K562 (cell line): Measurements from ENCODE around the gene CFL1. TPM values are rescaled to one million over a fixed set of nuclear protein-coding genes. Genes with fewer than 3 reads are reported as not detected.

Experiments used
- EP300 ChIP-seq: IDR thresholded peaks from 2 replicates; pipeline ENCODE4 v1.6.1; 2012; ENCODE audit warnings: low read length, improper control_type of control experiment
- ERF ChIP-seq: fragments of 450-650 bp; formaldehyde crosslinking; IDR thresholded peaks from 2 replicates; pipeline ENCODE4 v1.4.0; 2020; ENCODE audit warnings: mild to moderate bottlenecking, mixed read lengths
- ETV5 ChIP-seq: sonication (generic); formaldehyde crosslinking; IDR thresholded peaks from 2 replicates; pipeline ENCODE4 v1.4.0; 2020; ENCODE audit warnings: low read depth, mild to moderate bottlenecking, missing genetic modification reagents
- ETV6 ChIP-seq, 3 experiments: fragments of 150-350 bp in 1 of 3; sonication (generic) in 1 of 3; formaldehyde crosslinking in 1 of 3; IDR thresholded peaks; 2 replicates each; pipeline versions ENCODE4 v1.6.1 to v1.8.0; 2014 to 2022; ENCODE audit warnings: borderline replicate concordance in 2 of 3, low read depth in 2 of 3, antibody characterized with exemption in 1 of 3, low read length in 1 of 3, mild to moderate bottlenecking in 1 of 3, missing genetic modification reagents in 1 of 3
- KHSRP ChIP-seq: fragments of 450-650 bp; IDR thresholded peaks from 2 replicates; pipeline ENCODE4 v1.6.1; 2017
- NRF1 ChIP-seq, 2 experiments: fragments of 450-650 bp; IDR thresholded peaks in 1 of 2; conservative IDR thresholded peaks in 1 of 2; 2 replicates each; pipeline ENCODE4 v1.6.1; 2014; ENCODE audit warnings: mild to moderate bottlenecking in 2 of 2
- polyA plus RNA-seq, 8 experiments: library from polyadenylated mRNA; depleted of rRNA in 4 of 8; stranded (reverse) in 5 of 8; unstranded in 3 of 8; fragments of >200 nt; fragmentation: Nextera tagmentation in 2 of 8; fragmentation: Illumina TruSeq in 1 of 8; extraction: Ambion mirVana in 2 of 8; extraction: Trizol in 1 of 8; gene quantifications; 2 replicates each; pipeline versions ENCODE4 v1.2.1 to v1.2.3, GENCODE V29; 2011 to 2014; ENCODE audit warnings: inconsistent platforms in 1 of 8, missing spikeins in 1 of 8
- total RNA-seq, 7 experiments: library from RNA; depleted of rRNA in 6 of 7; stranded (reverse); fragments of >200 nt in 6 of 7; fragmentation: Illumina TruSeq in 2 of 7; extraction: Trizol in 2 of 7; gene quantifications; 2 replicates each; pipeline versions ENCODE4 v1.2.1 to v1.2.3, GENCODE V29; 2011 to 2021; ENCODE audit warnings: low replicate concordance in 1 of 7
- TF ChIP-seq, protein P1 (sequence below): sonication (generic); formaldehyde crosslinking; IDR thresholded peaks from 2 replicates; pipeline ENCODE4 v1.8.1; 2023; ENCODE audit warnings: mild to moderate bottlenecking, missing genetic modification reagents
- TF ChIP-seq, protein P2 (sequence below), 2 experiments: fragments of 450-650 bp; conservative IDR thresholded peaks; 2 replicates each; pipeline ENCODE4 v1.6.1; 2017; ENCODE audit warnings: mild to moderate bottlenecking in 2 of 2, moderate library complexity in 2 of 2
- TF ChIP-seq, protein P3 (sequence below): fragments of 450-650 bp; IDR thresholded peaks from 2 replicates; pipeline ENCODE4 v1.6.1; 2016
- TF ChIP-seq, protein P4 (sequence below): fragments of 250-450 bp; sonication (Bioruptor Pico); IDR thresholded peaks from 2 replicates; pipeline ENCODE4 v1.6.1; 2021; ENCODE audit warnings: mild to moderate bottlenecking

CFL1 gene
- total and polyA plus RNA-seq, 9 of the 15 experiments (the other 6 are each of a cell fraction or from before 2014, with no cell fraction given) = 105 to 1,101 (median 859) TPM

DNA sequence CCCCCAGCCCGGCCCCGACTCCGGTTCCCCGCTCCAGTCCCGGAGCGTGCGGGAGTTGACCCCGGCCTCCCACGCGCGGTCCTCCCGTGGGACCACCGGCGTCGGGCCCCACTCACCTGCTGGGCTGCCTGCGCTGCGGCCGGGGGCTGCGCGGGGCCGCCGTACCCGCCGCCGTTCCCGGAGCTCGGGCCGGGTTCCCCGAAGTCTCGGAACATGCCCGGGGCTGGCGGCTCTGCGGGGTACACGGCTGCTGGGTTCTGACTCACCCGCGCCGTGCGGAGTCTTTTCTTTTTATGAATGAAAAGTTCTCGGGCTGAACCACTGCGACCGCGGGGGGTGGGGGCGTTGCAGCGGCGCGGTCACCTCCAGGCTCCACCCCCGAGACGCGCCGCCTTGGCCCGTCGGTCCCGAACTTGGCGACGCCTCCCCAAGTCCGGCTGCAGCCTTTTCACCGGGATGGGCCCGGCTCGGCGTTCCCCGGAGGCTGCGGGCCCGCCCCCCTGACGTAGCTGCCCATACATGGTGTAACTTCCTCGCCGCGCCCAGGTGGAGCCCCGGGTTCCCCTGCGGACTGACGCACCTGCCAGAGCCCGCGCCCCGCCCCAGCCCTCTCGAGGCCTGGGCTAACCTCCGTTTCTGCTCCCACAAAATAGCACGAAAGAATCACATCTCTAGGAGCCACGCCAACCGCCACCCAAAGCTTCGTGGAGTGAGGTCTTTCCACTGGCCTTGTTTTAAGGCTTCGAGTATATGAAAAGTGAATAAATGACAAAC is 42.3 kb upstream of the CFL1 start, which contains the start of gene FOSL1 (continued):
- TF ChIP-seq EP300 (peak; percentile 39; the same call in 1 of the 2 replicates), ETV5 (CRISPR knock-in tag) (peak; percentile 64; the same call in 1 of the 2 replicates), ETV6 (IDR thresholded peaks at IDR 0.05; ENCODE audit: borderline replicate concordance in 1 of 2, low read depth in 2 of 2, low read length in 1 of 2) (no peak), ETV6 (CRISPR knock-in tag; IDR thresholded peaks at IDR 0.05; ENCODE audit: borderline replicate concordance) (peak; percentile 17; the same call in 1 of the 2 replicates), ERF (no peak), KHSRP (no peak), NRF1 (conservative IDR thresholded peaks at IDR 0.05 in 1 of 2, IDR thresholded peaks at IDR 0.05 in 1 of 2) (peak; percentile 75 to 81)
- TF ChIP-seq, protein P1, sequence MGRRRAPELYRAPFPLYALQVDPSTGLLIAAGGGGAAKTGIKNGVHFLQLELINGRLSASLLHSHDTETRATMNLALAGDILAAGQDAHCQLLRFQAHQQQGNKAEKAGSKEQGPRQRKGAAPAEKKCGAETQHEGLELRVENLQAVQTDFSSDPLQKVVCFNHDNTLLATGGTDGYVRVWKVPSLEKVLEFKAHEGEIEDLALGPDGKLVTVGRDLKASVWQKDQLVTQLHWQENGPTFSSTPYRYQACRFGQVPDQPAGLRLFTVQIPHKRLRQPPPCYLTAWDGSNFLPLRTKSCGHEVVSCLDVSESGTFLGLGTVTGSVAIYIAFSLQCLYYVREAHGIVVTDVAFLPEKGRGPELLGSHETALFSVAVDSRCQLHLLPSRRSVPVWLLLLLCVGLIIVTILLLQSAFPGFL (CRISPR knock-in tag) = 0 out of 2 replicates have a peak, but pooled peaks have one; percentile 26
- TF ChIP-seq, protein P2, sequence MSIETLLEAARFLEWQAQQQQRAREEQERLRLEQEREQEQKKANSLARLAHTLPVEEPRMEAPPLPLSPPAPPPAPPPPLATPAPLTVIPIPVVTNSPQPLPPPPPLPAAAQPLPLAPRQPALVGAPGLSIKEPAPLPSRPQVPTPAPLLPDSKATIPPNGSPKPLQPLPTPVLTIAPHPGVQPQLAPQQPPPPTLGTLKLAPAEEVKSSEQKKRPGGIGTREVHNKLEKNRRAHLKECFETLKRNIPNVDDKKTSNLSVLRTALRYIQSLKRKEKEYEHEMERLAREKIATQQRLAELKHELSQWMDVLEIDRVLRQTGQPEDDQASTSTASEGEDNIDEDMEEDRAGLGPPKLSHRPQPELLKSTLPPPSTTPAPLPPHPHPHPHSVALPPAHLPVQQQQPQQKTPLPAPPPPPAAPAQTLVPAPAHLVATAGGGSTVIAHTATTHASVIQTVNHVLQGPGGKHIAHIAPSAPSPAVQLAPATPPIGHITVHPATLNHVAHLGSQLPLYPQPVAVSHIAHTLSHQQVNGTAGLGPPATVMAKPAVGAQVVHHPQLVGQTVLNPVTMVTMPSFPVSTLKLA (conservative IDR thresholded peaks at IDR 0.05) = peak; percentile 71 to 90
- TF ChIP-seq, protein P3, sequence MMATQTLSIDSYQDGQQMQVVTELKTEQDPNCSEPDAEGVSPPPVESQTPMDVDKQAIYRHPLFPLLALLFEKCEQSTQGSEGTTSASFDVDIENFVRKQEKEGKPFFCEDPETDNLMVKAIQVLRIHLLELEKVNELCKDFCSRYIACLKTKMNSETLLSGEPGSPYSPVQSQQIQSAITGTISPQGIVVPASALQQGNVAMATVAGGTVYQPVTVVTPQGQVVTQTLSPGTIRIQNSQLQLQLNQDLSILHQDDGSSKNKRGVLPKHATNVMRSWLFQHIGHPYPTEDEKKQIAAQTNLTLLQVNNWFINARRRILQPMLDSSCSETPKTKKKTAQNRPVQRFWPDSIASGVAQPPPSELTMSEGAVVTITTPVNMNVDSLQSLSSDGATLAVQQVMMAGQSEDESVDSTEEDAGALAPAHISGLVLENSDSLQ = peak; percentile 48; the same call in 1 of the 2 replicates
- TF ChIP-seq, protein P4, sequence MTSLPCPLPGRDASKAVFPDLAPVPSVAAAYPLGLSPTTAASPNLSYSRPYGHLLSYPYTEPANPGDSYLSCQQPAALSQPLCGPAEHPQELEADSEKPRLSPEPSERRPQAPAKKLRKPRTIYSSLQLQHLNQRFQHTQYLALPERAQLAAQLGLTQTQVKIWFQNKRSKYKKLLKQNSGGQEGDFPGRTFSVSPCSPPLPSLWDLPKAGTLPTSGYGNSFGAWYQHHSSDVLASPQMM (CRISPR knock-in tag) = no peak
